ENCODE data around the gene FOXP3. TPM values are rescaled to one million over a fixed set of nuclear protein-coding genes. Genes with fewer than 3 reads are reported as not detected.

The FOXP3 gene
- total and polyA plus RNA-seq, 2 of the 8 experiments (the other 6 are each of a cell fraction or from before 2014, with no cell fraction given) = 0.37 to 0.54 TPM

DNA sequence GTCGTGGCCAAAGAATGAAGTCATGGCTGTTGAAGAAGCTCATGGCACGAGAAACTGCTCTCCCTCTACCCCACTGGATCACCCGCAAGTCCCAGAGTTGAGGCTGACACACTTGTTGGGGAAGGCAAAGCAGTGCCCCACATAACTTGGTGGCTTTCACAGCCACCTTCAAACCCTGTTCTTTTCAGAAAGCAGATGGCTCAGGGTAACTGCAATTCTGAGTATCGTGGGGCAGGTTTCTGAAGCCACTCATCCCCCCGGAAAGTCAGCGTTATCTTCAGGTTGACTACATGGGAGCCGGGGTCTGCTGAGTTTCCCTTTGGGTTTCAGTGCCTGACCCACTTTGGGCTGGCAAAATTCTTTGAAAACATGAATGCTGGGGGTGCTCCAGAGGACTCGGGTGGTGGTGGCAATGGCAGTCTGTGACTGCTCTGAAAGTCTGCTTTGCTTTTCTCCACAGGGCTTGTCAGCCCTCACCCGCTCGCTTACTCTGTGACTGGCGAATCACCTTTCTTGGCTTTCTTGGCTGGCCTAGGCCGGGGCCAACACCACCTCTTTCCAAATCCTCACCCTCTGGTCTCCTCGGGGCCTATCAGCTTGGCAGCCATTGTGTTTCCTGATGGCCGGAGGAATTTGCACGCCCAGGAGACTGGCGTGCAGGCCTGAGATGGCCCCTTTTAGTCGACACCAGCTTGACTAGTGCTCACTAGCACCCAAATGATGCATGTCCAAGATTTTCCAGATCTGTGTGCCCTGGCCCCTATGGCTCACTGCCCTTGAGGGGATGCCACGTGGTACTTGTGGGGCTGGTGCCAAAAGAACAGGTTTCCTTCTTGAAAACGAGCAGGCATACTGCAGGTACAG, 12.4 kb upstream of the FOXP3 start (continued):
- TF ChIP-seq CTBP2 (IDR thresholded peaks at IDR 0.05; ENCODE audit: borderline replicate concordance, insufficient read depth, insufficient read length, low read length) = no peak
- TF ChIP-seq EZH2 (IDR thresholded peaks at IDR 0.05; ENCODE audit: low read depth, low read length, severe bottlenecking) = no peak
- TF ChIP-seq EP300 (IDR thresholded peaks at IDR 0.05; ENCODE audit: borderline replicate concordance in 1 of 2, low read depth in 2 of 2, low read length in 2 of 2) = no peak
- no peak for TF ChIP-seq RAD21 (IDR thresholded peaks at IDR 0.05 in 1 of 2, conservative IDR thresholded peaks at IDR 0.05 in 1 of 2; ENCODE audit: low read depth in 2 of 2, low read length in 2 of 2)
- no peak for TF ChIP-seq FOSL1 (IDR thresholded peaks at IDR 0.05; ENCODE audit: insufficient read depth, low read depth, low read length)
- no peak for TF ChIP-seq TEAD4 (IDR thresholded peaks at IDR 0.05; ENCODE audit: low read depth, low read length)

All from H1 (cell line).